Mucosa of rectum (tissue), 2 donors: Measurements from ENCODE around the gene RPLP2.

Experiments
- H3K27ac ChIP-seq, 2 donors: one replicate each; pipeline ENCODE4 v1.7.0; 2013; ENCODE audit warnings: inconsistent platforms in 2 of 2, low read depth in 2 of 2, low read length in 2 of 2
- H3K27me3 ChIP-seq, 2 donors: one replicate each; pipeline ENCODE4 v1.7.0; 2013; ENCODE audit warnings: low read length in 2 of 2; ENCODE audit not compliant: control insufficient read depth in 2 of 2, insufficient read depth in 2 of 2
- H3K36me3 ChIP-seq, 2 donors: one replicate each; pipeline ENCODE4 v1.7.0; 2013; ENCODE audit warnings: low read length in 2 of 2; ENCODE audit not compliant: control insufficient read depth in 2 of 2, insufficient read depth in 2 of 2
- H3K4me1 ChIP-seq, 2 donors: one replicate each; pipeline ENCODE4 v1.7.0; 2013; ENCODE audit warnings: low read length in 2 of 2, mild to moderate bottlenecking in 1 of 2; ENCODE audit not compliant: control insufficient read depth in 2 of 2, insufficient read depth in 2 of 2
- H3K4me3 ChIP-seq, 2 donors: one replicate each; pipeline ENCODE4 v1.7.0; 2013; ENCODE audit warnings: low read length in 2 of 2
- H3K9ac ChIP-seq, 2 donors: one replicate each; pipeline ENCODE4 v1.7.0; 2013; ENCODE audit warnings: low read length in 2 of 2, low read depth in 1 of 2, mild to moderate bottlenecking in 1 of 2
- H3K9me3 ChIP-seq, 2 donors: one replicate each; pipeline ENCODE4 v1.7.0; 2013; ENCODE audit warnings: low read length in 2 of 2; ENCODE audit not compliant: control insufficient read depth in 2 of 2
- donor health status: healthy.
- donor health status: Normal muscosa, but diverticular disease.

Gene RPLP2

GRCh38 chr11:809287-810039, at the start of gene RPLP2:
TSS of gene RPLP2 (plus strand) at chr11:809967. CDS start at chr11:810235, 268 bp downstream.
- Histone ChIP-seq H3K9ac (peak within 1 kb of the TSS; percentile 97 to 100), H3K4me3 (peak within 1 kb of the TSS; percentile 94 to 96), H3K27me3 (no peaks in the 10 kb centered on the region), H3K9me3 (no peaks in the 10 kb centered on the region), H3K36me3 (peaks cover 16 to 29% of the 10 kb centered on the region in 2 donors), H3K4me1 (peaks cover 30 to 32% of the 10 kb centered on the region in 2 donors), H3K27ac (peak within 1 kb of the TSS; percentile 99)

GRCh38 chr11:760236-760635, 49.5 kb upstream of the RPLP2 start:
- H3K4me3 ChIP-seq, result no peak overlapping the region
- peaks cover 31 to 51% of the 10 kb centered on the region in 2 donors for H3K36me3 ChIP-seq
- no peak overlapping the region for H3K27ac ChIP-seq
- H3K9ac ChIP-seq, result no peak overlapping the region
- no peaks in the 10 kb centered on the region for H3K9me3 ChIP-seq
- no peaks in the 10 kb centered on the region for H3K27me3 ChIP-seq
- H3K4me1 ChIP-seq, result peaks cover 7 to 8% of the 10 kb centered on the region in 2 donors

- Histone ChIP-seq H3K27ac (no peak overlapping the region), H3K36me3 (peaks cover 38 to 54% of the 10 kb centered on the region in 2 donors)
Measured at GRCh38 chr11:761526-762108, 48.1 kb upstream of the RPLP2 start.

GRCh38 chr11:762421-763072, 47.2 kb upstream of the RPLP2 start:
- Histone ChIP-seq H3K27ac (peak overlapping the region; percentile 57 to 68), H3K4me3 (no peak overlapping the region), H3K36me3 (peaks cover 36 to 56% of the 10 kb centered on the region in 2 donors), H3K4me1 (peaks cover 7 to 8% of the 10 kb centered on the region in 2 donors), H3K9ac (no peak overlapping the region), H3K27me3 (no peaks in the 10 kb centered on the region), H3K9me3 (no peaks in the 10 kb centered on the region)

More at GRCh38 chr11:761526-762108, 48.1 kb upstream of the RPLP2 start:
- no peak overlapping the region for H3K9ac ChIP-seq
- no peaks in the 10 kb centered on the region for H3K9me3 ChIP-seq
- no peaks in the 10 kb centered on the region for H3K27me3 ChIP-seq
- no peak overlapping the region for H3K4me3 ChIP-seq
- H3K4me1 ChIP-seq, result peaks cover 7 to 8% of the 10 kb centered on the region in 2 donors

- Histone ChIP-seq H3K4me1 (peaks cover 7 to 8% of the 10 kb centered on the region in 2 donors), H3K9me3 (no peaks in the 10 kb centered on the region), H3K27me3 (no peaks in the 10 kb centered on the region), H3K4me3 (no peak overlapping the region), H3K9ac (peak overlapping the region in 1 of 2 donors; percentile 12), H3K36me3 (peaks cover 34 to 55% of the 10 kb centered on the region in 2 donors), H3K27ac (peak overlapping the region; percentile 57 to 68)
Measured at GRCh38 chr11:763073-763463, 46.7 kb upstream of the RPLP2 start.

GRCh38 chr11:763549-764321, 46.0 kb upstream of the RPLP2 start:
- Histone ChIP-seq H3K9me3 (no peaks in the 10 kb centered on the region), H3K27ac (peak overlapping the region in 1 of 2 donors; percentile 38), H3K4me3 (no peak overlapping the region), H3K4me1 (peaks cover 7 to 8% of the 10 kb centered on the region in 2 donors), H3K27me3 (no peaks in the 10 kb centered on the region), H3K9ac (peak overlapping the region in 1 of 2 donors; percentile 12), H3K36me3 (peaks cover 34 to 54% of the 10 kb centered on the region in 2 donors)

- no peaks in the 10 kb centered on the region for H3K9me3 ChIP-seq
- H3K27ac ChIP-seq, result no peak overlapping the region
- H3K4me1 ChIP-seq, result peaks cover 7 to 8% of the 10 kb centered on the region in 2 donors
- H3K27me3 ChIP-seq, result no peaks in the 10 kb centered on the region
- H3K36me3 ChIP-seq, result peaks cover 34 to 50% of the 10 kb centered on the region in 2 donors
- no peak overlapping the region for H3K4me3 ChIP-seq
- no peak overlapping the region for H3K9ac ChIP-seq
Measured at GRCh38 chr11:764322-765024, 45.3 kb upstream of the RPLP2 start.

- no peak overlapping the region for H3K4me3 ChIP-seq
- peaks cover 7 to 8% of the 10 kb centered on the region in 2 donors for H3K4me1 ChIP-seq
- H3K27ac ChIP-seq, result no peak overlapping the region
- H3K9me3 ChIP-seq, result no peaks in the 10 kb centered on the region
- no peaks in the 10 kb centered on the region for H3K27me3 ChIP-seq
- H3K36me3 ChIP-seq, result peaks cover 32 to 50% of the 10 kb centered on the region in 2 donors
- no peak overlapping the region for H3K9ac ChIP-seq
Measured at GRCh38 chr11:765025-765801, 44.6 kb upstream of the RPLP2 start.

- Histone ChIP-seq H3K4me3 (no peak overlapping the region), H3K9me3 (no peaks in the 10 kb centered on the region), H3K36me3 (peaks cover 35 to 51% of the 10 kb centered on the region in 2 donors), H3K4me1 (peaks cover 7 to 8% of the 10 kb centered on the region in 2 donors), H3K27me3 (no peaks in the 10 kb centered on the region), H3K9ac (no peak overlapping the region), H3K27ac (no peak overlapping the region)
Measured at GRCh38 chr11:765802-766091, 44.0 kb upstream of the RPLP2 start.
